H7 (cell line): ENCODE measurements around the gene EPHX1. TPM values are rescaled to one million over a fixed set of nuclear protein-coding genes. Genes with fewer than 3 reads are reported as not detected.

Source experiments
- DNase-seq: peaks from one replicate; pipeline ENCODE4 v3.0.0; 2012
- H3K27me3 ChIP-seq: 2 replicates; pipeline ENCODE4 v1.6.0; 2011; ENCODE audit warnings: mild to moderate bottlenecking, low read length; ENCODE audit not compliant: control insufficient read depth, insufficient read depth
- H3K36me3 ChIP-seq: replicated peaks from 2 replicates; pipeline ENCODE4 v1.5.1; 2011; ENCODE audit warnings: low read length; ENCODE audit not compliant: control insufficient read depth, insufficient read depth
- H3K4me3 ChIP-seq: 2 replicates; pipeline ENCODE4 v1.5.1; 2011; ENCODE audit warnings: low read depth, mild to moderate bottlenecking, control low read depth, low read length, moderate library complexity; ENCODE audit not compliant: insufficient read depth
- total RNA-seq: library from RNA; depleted of rRNA; stranded (reverse); fragments of >200 nt; shearing (Covaris generic); gene quantifications from 2 replicates; pipeline ENCODE4 v1.2.3, GENCODE V29; 2014

The EPHX1 gene
- total RNA-seq, 1 experiment from 2014 or later, result 52.1 TPM

DNA sequence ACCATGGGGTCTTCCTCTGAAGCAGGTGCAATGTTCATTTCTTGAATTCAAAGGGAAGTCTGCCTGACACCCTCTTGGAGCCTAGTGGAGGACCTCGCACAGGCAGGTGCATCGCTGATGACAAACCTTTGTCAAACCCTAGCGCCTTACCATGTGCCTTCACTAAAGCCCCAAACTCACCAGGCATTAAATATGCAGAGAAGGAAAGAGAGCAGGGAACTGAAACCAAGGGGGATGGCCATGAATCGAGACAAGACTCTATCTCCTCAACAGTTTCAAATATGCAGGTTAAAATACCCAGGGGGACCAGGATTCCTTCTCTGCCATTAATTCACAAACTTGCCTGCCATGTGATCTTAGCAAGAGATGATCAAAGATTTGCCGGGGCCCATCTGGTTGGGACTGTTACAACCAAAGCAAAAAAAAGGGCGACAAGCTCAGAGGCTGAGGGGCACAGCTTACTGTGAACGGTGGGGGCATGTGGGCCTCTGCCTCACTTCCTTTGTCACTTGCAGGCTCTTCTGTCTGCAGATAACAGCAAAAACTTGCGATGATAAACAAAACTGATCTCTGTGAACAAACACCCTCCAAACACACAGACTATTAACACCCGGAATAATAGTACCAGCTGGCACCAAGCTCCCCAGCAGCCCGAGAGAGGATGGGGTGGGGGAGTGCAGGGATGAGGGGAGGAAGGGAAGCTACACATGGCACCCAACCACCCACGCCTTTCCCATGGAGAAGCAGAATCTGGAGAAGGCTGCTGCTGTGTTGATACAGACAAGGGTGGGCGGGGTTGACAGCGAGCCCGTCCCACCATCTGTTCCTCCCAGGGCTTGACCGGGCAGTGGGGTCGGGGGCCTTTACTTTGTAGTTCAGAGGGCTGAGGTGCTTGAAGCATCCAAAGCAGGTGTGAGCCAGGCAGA lies 38.4 kb downstream of the EPHX1 start:
- no peak overlapping the region for H3K4me3 ChIP-seq
- no peaks in the 10 kb centered on the region for H3K27me3 ChIP-seq
- peaks cover 63% of the 10 kb centered on the region for H3K36me3 ChIP-seq
- no peak for DNase-seq

DNA sequence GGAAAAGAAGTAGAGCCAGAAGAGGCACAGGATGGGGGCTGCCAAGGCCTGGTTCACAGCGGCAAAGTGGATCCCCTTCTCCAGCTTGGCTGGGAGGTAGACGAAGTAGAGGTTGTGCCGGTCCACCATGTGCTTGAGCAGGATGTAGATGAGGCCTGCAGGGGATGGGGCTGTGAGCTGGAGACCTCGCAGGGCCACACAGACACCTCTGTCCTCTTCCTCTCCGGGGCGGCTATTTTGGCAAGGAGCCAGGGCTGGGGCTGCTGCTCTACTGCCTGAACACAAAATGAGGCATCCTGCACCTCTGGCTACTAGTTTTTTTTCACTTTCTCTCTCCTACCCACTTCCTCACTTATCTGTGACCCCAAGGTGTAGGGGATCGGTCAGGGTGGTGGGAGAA lies 40.0 kb downstream of the EPHX1 start:
- Histone ChIP-seq H3K36me3 (peaks cover 73% of the 10 kb centered on the region), H3K4me3 (no peak overlapping the region), H3K27me3 (no peaks in the 10 kb centered on the region)
- DNase-seq, result no peak

DNA sequence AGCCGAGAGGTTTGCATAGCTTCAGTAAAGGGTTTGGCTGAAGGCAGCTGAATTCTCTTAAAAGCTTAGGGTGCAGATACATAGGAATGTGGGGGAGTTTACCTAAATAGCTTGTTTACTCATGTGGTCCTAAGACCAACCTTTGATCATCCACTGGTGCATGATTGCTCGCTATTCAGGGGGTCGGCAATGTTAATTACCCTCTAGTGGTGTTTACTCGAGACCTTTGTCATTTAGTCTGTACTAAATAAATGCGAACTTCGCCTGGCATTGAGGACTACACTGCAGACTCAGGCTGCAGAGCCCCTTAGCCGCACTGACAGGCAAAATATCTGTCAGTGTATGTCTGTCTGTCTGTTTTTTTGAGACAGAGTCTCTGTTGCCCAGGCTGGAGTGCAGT lies 40.4 kb downstream of the EPHX1 start:
- no peak for DNase-seq
- Histone ChIP-seq H3K36me3 (peaks cover 76% of the 10 kb centered on the region), H3K27me3 (no peaks in the 10 kb centered on the region), H3K4me3 (no peak overlapping the region)

DNA sequence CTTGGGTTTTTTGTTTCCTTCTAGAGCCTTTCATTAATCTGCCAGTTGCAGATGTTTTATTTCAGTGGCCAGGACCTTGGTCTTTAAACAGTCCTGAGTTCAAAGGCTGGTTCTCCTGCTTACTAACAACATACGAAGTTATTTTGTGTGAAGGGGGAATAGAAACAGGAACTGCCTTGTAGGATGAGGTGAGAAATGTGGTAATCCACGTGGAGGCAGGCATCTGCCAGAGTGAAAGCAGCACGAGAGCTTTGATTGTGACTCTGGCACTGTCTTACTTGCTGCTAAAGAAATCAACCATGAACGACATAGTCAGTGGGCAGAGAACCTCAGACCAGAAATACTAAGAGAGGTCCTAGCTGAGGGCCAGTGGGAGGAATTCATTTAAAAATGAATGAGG lies 41.9 kb downstream of the EPHX1 start:
- Histone ChIP-seq H3K36me3 (peaks cover 78% of the 10 kb centered on the region), H3K27me3 (no peaks in the 10 kb centered on the region), H3K4me3 (no peak overlapping the region)
- no peak for DNase-seq

DNA sequence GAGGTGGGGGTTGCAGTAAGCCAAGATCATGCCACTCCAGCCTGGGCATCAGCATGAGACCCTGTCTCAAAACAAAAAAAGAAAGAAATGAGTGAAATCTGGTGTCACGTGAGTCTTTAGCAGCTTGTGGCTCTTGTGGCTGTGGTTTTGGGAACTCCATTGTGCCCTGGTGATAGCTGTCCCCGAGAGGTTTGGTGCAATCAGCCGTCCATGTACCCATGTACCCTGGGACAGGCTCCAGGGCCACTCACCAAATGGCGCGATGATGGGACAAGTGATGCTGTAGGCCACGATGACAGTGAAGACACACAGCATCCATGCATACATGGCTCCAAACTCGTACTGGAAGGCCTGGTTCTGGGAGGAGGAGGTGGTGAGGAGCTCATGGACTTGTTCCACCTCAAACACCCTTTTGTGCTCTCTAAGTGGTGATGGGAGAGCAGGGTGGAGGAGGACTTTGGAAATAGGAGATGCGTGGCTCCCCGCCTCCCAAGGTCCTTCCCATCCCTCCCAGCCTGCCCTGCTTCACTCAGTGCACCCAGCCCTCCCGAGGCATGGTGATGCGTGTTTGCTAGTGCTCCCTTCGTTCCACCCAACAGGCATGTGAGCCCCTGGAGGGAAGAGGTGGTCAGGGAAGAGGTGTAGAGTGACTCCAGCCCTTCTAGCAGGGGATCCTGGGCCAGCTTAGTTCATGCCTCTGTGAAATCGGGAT lies 42.6 kb downstream of the EPHX1 start:
- H3K27me3 ChIP-seq, result no peaks in the 10 kb centered on the region
- no peak overlapping the region for H3K4me3 ChIP-seq
- no peak for DNase-seq
- peaks cover 75% of the 10 kb centered on the region for H3K36me3 ChIP-seq

DNA sequence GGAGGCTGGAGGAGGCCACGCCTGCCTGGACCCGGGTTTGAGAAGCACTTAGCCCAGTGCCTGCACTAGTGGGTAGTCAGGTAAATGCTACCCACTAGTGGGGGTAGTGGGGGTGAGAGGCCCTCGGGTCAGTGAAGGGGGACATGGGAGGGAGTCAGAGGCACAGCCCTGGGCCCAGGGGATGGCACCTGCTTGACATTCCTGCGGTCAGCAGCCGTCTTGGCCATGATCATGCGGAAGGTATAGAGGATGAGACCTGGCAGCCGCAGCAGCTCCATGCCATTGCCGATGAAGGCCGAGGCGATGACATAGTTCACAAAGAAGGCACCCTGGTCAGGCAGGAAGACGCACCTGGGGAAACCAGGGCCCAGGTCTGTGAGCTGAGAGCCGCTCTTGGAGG lies 43.5 kb downstream of the EPHX1 start:
- Histone ChIP-seq H3K36me3 (peaks cover 72% of the 10 kb centered on the region), H3K27me3 (no peaks in the 10 kb centered on the region), H3K4me3 (no peak overlapping the region)
- DNase-seq, result no peak

DNA sequence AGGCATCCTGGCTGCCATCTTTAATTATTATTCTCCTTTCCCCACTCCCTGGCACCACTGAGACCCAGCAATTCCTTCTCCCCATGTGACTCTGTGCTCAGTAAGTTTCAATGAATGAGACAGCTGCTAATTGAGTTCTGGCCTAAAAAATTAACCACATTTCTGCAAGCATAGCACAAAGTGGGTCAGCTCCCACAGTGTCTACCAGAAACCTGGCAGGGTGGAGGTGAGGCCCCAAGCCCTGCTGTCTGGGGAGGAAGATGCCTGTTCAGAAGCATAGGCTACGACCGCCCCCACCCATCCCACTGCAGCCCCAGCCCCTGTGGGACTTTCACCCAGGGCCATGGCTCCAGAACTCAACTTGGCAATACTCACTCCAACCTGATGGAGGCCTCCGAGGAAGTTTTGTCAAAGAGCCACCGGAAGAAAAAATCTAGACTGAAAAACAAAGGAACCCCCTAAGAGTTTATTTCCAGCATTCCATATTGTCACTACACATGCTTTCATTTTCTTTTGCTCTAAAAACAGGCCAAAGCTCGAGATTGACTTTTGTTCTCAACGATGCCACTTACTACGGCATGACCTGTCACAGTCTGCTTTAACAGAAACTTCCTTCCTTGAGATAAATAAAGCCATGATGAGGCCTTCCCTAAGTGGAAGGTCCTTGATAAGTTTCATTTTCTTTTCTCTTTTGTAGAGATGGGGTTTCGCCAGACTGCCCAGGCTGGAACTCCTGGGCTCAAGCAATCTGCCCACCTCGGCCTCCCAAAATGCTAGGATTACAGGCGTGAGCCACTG lies 45.8 kb downstream of the EPHX1 start:
- H3K27me3 ChIP-seq, result no peaks in the 10 kb centered on the region
- H3K36me3 ChIP-seq, result peaks cover 73% of the 10 kb centered on the region
- no peak for DNase-seq
- H3K4me3 ChIP-seq, result no peak overlapping the region

DNA sequence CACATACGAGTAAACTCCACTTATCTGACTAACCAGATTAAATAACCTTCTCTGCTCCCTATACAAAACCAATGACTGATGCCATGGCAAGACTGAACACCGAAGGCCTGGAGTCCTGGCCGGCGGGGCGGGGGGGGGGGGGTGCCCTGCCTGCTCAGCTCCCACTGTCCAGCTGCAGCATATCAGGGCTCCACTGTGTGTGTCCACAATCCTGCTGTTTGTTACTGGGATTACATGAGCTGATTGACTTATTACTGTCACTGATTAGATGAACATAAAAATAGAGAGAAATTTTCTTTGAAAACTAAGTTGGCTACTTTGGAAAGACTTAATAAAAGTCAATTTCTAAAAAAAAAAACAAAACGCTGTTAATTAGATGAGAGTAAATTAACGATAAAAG lies 47.3 kb downstream of the EPHX1 start:
- Histone ChIP-seq H3K27me3 (no peaks in the 10 kb centered on the region), H3K4me3 (no peak overlapping the region), H3K36me3 (peaks cover 80% of the 10 kb centered on the region)
- no peak for DNase-seq

DNA sequence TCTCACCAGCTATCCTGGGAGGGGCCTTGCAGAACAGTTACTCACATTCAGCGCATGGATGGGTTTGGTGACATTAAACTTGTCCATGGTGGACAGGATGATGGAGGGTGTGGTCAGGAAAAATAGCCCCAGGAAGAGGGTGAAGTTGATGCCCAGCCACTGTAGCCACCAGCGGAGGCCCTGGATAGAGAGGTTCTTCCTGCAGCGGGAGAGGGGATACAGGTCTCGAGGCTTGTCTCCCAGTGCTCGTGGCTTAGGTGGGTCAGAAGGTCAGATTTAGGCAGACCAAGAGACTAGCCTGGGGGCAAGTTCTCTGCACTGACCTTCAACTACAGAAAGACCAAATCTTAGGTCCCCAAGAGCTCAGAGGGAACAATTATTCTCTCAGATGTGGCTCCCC lies 49.2 kb downstream of the EPHX1 start:
- Histone ChIP-seq H3K4me3 (no peak overlapping the region), H3K27me3 (no peaks in the 10 kb centered on the region), H3K36me3 (peaks cover 74% of the 10 kb centered on the region)
- no peak for DNase-seq

DNA sequence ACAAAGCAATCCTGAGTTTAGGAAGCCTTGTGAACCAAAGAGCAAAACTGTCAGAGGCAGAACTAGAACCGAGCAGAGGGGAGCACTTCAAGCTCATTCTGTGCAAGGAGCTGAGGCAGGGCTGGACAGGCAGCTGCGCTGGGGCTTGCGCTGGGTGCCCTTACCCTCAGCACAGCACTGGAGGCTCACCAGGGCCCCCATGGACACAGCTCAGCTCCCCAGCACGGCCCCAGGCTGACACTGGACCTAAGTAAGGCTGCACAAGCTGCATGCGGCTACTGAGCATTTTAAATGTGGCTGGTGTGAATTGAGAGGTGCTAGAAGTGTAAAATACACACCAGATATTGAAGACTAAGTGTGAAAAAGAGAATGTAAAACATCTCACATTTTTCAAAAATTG lies 50.2 kb downstream of the EPHX1 start:
- no peak for DNase-seq
- H3K4me3 ChIP-seq, result no peak overlapping the region
- H3K27me3 ChIP-seq, result no peaks in the 10 kb centered on the region
- H3K36me3 ChIP-seq, result peaks cover 69% of the 10 kb centered on the region

DNA sequence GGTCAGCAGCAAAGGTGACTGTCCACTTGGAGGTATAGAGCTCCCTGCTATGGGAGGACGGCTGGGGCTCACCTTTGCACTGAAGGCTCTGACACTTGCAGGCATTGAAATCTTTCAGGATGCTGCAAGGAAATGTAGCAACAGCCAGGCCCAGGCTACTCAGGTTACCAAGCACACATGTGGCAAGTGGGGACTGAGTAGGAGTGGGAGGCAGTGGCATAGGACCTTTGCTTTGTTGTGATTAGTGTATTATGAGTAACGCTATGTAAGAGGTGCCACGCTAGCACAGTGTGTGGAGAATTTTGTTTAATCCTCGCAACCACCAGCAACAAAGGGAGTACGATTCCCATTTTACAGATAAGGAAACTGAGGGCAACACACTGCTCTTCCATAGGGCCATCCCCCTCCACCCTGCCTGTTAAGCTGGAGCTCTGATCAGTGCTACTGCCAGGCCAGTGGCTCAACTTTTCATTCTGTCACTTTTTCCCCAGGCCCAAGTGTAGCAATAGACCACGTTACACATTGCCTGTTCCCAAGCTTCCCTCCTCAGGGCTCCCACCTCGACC lies 51.0 kb downstream of the EPHX1 start:
- Histone ChIP-seq H3K4me3 (no peak overlapping the region), H3K36me3 (peaks cover 70% of the 10 kb centered on the region), H3K27me3 (no peaks in the 10 kb centered on the region)
- DNase-seq, result no peak

DNA sequence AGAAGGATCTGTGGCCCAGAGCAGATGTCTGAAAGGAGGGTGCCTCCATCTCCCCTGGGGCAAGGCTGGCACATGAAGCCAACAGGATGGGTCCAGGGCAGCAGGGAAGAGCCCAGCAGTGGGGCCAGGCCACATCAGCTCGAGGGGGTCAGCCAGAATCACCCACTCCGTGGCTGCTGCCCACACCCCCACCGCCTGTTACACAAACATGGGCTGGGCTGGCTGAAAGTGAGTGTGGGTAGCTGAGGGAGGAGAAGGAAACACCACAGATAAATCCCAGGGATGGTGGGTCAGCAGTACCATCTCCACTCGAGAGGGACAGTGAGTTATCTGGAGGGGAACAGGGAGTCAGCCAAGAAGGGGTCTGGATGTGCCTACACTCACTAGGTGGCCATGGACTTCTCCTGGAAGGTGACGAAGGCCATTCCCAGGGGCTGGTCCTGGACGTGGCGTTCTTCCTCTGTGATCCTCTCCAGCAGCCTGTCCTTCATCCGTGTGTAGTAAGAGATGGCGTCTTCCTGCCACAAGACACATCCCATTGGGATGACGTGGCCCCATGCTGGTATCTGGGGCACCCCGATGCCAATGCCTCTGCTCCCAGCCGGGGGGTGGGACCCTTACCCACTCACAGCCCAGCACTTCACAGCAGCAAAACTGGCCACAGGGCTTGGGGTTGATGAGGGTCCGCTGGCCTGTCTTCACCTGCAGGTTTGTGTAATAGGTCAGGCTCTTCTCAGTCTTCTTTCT lies 52.1 kb downstream of the EPHX1 start:
- no peaks in the 10 kb centered on the region for H3K27me3 ChIP-seq
- no peak for DNase-seq
- no peak overlapping the region for H3K4me3 ChIP-seq
- H3K36me3 ChIP-seq, result peaks cover 75% of the 10 kb centered on the region

DNA sequence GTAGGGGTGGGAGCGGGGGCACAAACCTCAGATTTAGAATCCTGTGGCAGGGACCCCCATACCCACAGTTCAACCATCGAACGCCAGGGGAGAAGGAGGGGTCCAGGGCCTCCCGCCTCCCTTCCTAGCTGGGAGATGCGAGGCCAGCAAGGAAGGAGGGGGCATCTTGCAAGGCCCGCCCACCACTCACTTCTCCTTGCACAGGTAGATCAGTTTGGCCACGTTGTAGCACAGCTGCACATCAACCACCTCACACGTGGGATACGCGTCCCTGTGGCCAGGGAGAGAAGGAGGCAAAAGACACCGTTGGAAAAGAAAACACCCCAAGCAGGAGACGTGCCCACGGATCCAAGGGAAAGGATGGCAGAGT lies 52.6 kb downstream of the EPHX1 start:
- H3K36me3 ChIP-seq, result peaks cover 77% of the 10 kb centered on the region

DNA sequence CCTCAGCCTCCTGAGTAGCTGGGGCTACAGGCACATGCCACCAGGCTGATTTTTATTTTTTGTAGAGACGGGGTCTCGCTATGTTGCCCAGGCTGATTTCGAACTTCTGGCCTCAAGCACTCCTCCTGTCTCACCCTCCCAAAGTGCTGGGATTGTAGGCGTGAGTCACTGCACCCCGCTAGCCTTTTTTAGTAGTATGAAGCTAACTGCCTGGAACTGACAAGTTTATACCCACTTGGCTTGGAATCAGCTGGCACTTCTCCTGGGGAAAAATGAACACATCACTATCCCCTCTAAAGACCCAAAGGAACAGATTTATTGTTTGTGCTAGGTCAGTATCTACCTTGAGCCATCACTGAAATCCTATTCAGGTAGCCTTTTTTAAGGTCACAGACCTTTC lies 53.2 kb downstream of the EPHX1 start:
- Histone ChIP-seq H3K4me3 (no peak overlapping the region), H3K27me3 (no peaks in the 10 kb centered on the region), H3K36me3 (peaks cover 78% of the 10 kb centered on the region)
- no peak for DNase-seq

More for the DNA sequence above, 52.6 kb downstream of the EPHX1 start:
- Histone ChIP-seq H3K4me3 (no peak overlapping the region), H3K27me3 (no peaks in the 10 kb centered on the region)
- DNase-seq, result no peak
